Transverse colon (tissue), 4 donors: ENCODE results near the gene BRIP1.
"Not testable (repeated sequence)": the region's sequence is repeated elsewhere in the genome, so short reads cannot be mapped to it uniquely, and the experiment has no call there.

Experiments
- CTCF ChIP-seq, 5 experiments: fragments of 200-600 bp in 3 of 5; fragments of 450-650 bp in 2 of 5; sonication (generic) in 3 of 5; IDR thresholded peaks; 1 replicate in 2 of 5; 2 replicates in 3 of 5; pipeline ENCODE4 v1.5.1; 2016 to 2017; ENCODE audit warnings: antibody characterized with exemption in 5 of 5, inconsistent platforms in 3 of 5, mild to moderate bottlenecking in 2 of 5, moderate library complexity in 1 of 5
- EP300 ChIP-seq: sonication (generic); formaldehyde crosslinking; IDR thresholded peaks from one replicate; pipeline ENCODE4 v1.6.1; 2017; ENCODE audit warnings: antibody characterized with exemption, low read depth
- POLR2A ChIP-seq: fragments of 450-650 bp; IDR thresholded peaks from one replicate; pipeline ENCODE4 v1.6.1; 2016; ENCODE audit warnings: antibody characterized with exemption, mild to moderate bottlenecking, moderate library complexity
- POLR2AphosphoS5 ChIP-seq, 3 donors: sonication (generic); formaldehyde crosslinking; IDR thresholded peaks; one replicate each; pipeline ENCODE4 v1.6.1; 2016; ENCODE audit warnings: antibody characterized with exemption in 3 of 3

- TF ChIP-seq CTCF (IDR thresholded peaks at IDR 0.05); POLR2AphosphoS5 (IDR thresholded peaks at IDR 0.05); POLR2A; EP300: not testable (repeated sequence)
These were observed 36.5 kb downstream of the BRIP1 start for GRCh38 chr17:61826866-61827265.
